NCI-H1436 (cell line): Measurements from ENCODE around the gene KCNQ1.

Experiments used
- DNase-seq: peaks from one replicate; lab custom pipeline; 2025; lab: John Stamatoyannopoulos, UW

The KCNQ1 gene

GRCh38 chr11:2651054-2651617 is 206.3 kb downstream of the KCNQ1 start:
- no peak for DNase-seq

DNA sequence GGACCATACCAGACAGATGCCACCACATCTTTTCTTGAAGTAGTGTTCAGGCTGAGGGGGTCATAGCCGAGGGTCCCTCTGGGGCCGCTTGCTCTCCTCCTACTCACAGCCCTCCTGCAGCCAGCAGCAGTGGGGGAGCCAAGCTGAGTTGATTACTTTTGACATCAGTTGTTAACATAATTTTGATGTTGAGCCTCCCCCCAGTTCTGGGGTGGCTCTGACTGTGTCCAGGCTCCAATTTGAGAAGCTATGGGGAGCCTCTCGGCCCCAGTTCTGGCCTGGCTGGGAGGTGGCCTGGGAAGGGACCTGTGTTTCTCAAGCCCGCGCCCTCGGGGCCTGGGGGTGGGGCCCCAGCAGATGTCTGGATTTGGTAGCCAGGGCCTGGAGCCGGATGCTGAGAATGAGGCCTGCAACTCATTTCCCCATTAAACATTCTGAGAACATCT is 207.0 kb downstream of the KCNQ1 start:
- DNase-seq = no peak

GRCh38 chr11:2652333-2653197 is 207.8 kb downstream of the KCNQ1 start:
- no peak for DNase-seq

DNA sequence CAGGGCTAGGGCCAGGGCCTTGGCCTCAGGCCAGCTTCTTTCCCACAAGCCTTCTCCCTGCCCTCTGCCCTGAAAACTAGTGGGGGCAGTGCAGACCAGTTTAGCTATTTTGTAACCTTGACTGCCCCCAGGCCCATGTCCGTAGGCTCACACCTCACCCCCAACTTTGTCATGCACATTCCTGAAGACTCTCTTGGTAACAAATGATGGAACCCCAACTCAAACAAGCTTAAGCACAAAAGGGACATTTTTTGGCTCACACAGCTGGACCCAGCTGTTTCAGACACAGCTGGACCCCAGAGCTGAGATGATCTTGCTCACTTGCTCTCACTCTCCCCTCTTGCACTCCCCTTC is 208.4 kb downstream of the KCNQ1 start:
- DNase-seq = no peak

- no peak for DNase-seq
Observed at GRCh38 chr11:2653930-2654739, 209.3 kb downstream of the KCNQ1 start.

GRCh38 chr11:2655016-2655719 is 210.4 kb downstream of the KCNQ1 start:
- no peak for DNase-seq

DNA sequence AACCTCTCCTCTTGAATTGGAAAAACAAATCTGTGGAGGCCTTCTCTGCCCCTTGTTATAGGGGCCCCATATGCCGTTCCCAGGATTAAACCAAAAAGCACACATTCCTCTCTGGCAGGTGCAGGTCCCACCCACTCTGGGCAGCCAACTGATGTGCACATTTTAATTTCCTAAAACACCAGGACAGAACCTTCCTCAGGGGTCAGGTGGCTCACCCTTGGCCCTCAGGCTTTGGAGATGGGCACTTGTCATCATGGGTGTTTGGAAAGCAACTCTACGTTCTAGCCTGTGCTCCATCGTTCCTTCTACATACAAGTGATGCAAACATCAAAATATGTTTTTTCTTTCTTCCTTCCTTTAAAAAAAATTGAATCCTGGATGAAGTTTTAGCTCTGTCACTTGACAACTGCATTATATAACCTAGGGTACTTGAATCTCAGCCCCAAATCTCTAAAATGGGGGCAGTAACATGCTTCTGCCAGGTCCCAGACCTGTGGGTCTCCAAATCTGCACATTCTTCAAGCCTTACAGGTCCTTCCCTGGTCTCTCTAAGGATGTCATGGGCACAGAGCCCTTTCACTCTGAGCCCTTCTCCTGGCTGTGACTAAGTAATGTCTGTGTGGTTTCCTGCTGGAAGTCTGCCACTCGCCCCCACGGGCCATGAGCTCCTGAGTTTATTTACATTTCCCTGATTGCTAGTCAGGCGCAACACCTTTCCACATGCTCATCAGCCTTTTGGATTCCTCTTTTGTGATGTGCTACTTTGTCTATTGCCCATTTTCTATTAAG is 211.2 kb downstream of the KCNQ1 start:
- no peak for DNase-seq

DNA sequence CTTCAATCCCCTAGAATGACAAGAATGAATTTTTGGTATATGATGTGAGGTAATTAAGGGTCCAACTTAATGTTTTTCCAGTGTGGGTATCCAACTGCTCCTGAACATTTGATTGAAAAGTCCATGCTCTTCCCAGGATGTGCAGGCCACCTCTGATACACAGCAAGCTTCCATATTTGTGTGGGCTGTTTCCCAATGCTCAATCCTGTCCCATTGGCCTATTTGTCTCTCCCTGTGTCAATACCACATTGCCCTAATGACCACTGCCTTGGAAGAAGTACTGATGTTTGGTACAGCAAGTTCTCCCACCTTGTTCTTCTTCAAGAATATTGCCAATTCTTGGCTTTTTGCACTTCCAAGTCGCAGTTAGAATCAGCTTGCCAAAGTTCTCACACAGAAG is 212.1 kb downstream of the KCNQ1 start:
- DNase-seq = no peak

GRCh38 chr11:2657697-2658284 is 213.0 kb downstream of the KCNQ1 start:
- no peak for DNase-seq

DNA sequence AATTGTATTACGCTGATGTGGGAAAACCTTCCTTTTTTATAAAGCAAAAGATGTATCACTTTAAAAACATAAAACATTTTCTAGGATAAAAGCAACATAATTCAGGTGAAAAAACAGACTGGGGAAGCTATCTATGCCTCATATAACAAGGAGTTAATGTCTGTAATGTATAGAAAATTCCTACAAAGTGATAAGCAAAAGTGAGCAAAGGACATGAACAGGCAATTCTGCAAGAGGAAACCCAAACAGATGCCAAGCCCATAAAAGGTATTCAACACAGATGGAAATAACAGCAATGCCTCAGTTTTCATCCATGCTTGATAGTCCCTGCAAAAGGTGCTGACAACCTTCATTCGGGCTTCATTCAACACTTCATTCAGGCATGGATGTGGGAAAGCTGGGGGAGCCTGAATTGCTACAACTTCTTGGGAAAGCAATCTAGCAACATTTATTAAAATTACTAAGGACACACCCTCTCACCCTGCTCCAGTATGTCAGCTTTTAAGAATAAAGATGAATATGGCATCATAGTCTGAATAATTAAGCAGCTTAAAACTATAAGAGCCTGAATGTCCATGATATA is 215.6 kb downstream of the KCNQ1 start:
- no peak for DNase-seq

DNA sequence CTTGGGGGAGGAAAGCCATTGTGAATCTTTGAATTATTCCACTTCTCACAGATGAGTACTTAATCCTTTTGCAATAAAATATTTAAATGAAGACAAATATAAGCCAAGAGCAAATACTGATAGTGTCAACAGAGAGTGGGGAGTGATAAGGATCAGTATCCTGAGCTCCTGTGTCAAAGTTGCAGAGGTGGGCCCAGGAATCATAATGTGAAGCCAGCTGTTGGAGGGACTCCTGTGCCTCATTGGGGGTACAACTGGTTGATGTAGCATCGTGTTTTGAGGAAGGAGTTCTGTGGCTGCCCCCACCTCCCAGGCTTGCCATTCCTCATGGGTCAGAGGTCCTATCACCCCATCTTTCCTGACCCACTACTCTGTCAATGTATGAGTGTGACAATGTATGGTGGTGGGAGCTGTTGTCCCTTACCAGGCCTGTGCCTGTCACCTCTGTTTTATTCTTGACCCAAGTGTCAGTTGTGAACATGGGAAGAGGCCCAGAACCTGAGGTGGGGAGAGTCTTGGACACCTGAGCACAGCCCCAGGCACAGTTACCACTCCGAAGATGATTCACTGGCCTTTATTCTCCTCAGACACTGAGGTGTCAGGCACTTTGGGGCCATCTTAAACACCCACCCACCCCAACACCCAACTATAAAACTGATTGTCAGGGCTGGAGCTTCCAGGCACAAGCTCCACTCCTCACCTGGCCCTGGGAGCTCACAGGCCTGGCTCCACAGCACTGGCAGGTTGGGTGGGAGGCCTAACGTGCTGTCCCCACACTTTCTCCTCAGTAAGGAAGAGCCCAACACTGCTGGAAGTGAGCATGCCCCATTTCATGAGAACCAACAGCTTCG is 216.6 kb downstream of the KCNQ1 start:
- DNase-seq = no peak

DNA sequence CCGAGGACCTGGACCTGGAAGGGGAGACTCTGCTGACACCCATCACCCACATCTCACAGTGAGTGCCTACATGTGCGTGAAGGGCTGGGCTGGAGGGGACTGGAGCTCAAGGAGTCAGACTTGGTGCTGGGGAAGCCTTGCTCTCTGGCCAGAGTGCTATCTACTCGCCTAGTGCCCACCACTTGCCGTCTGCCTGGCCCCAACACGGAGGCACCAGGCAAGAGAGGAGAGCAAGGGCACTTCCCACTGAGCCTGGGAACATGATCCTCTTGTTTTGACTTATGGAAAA is 217.2 kb downstream of the KCNQ1 start:
- no peak for DNase-seq

DNA sequence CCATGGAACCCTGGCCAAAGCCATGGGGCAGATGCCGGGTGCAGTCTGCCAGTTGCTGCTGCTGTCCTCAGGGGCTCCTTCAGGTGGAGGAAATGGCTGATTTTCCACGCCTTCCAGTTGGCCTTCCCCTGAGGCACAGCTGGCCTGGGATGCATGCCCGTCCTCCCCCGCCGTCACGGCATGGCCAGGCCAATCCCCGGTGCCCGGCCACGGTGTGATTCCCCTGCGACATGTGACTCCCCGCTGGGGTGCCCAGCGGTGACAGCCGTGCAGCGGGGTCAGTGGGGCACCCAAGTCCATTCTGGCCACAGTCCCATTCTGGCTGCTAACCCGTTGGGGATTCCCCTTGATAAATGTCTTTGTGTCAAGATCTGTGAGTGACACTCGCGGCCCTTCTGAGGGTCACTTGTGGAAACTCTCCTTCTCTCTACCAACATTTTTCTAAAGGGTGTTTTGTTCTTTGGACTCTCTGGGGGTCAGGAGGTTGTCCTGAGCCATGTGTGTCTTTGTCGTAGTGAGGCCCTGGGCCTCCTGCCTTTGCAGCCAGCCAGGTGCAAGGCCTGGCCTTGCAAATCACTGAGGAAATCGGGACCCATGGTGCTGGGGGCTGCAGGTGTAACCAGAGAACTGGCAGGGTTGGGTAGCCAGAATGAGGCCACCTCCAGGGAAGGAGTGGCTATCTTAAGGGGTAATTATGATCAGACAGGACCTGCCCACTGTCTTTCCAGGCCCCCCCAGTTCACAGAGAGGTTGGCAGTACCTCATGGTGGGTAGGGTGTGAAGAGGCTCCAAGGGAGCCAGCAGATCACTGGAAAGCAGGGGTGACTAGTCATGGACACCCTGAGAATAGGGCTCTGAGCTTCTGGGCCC is 217.9 kb downstream of the KCNQ1 start:
- no peak for DNase-seq

- no peak for DNase-seq
Observed at GRCh38 chr11:2663506-2663905, 218.7 kb downstream of the KCNQ1 start.

DNA sequence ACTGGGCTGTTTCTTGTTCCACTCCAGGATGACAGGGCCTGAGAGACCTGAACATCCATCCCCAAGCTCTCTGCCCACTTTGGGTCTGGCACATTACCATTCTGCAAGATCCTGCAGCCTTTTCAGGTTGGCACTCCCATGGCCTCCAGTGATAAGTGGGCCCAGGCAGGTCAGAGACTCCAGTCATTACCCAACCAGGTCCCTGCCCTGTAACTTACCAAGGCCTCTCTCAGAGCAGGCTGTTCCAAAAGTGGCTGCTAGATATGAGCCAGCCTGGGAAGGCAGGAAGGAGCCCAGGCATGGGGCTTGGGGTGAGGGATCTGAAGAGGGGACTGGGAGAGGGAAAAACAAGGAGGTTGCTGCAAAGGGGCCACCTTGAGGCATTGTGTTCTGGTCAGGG is 219.1 kb downstream of the KCNQ1 start:
- no peak for DNase-seq

GRCh38 chr11:2664376-2664775 is 219.6 kb downstream of the KCNQ1 start:
- DNase-seq = no peak

DNA sequence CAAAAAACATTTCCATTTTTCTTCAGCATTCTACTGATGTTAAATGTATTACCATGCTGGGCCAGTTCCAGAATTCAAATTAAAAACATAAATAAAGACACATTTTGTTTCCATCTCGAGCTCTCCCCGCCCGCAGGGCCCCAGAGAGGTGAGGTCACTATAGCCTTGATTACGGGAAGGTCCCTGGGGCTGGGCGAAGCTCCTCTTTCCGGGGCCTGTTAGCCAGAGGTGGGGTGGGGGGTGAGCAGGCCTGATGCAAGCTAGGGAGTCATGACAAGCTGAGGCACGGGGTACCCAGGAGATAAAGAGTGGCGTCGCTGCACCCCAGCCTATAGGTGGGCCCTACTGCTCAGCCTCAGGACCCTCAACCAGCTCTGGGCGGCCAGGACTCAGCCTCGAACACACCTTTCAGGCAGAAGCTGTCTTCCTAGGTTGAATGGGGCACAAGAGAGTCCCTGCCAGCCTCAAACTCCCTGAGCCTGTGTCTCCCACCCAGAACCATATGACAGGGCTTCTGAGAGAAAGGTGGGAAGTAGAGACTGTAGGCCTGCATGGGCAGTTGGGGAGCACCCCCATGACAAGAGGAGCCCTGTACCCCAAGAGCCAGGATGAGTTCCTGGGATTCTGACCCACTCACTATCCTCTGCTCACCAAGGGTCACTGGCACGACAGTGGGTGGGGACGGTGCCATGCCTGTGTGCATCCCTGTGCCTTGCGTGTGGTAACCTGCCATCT is 220.2 kb downstream of the KCNQ1 start:
- DNase-seq = no peak
